Bronchial epithelial cell (primary cell): ENCODE measurements around the gene MBLAC1. TPM values are rescaled to one million over a fixed set of nuclear protein-coding genes. Genes with fewer than 3 reads are reported as not detected.

ENCODE experiments used
- DNase-seq: peaks from one replicate; pipeline ENCODE4 v3.0.0-alpha.2; 2010; ENCODE audit warnings: low read depth
- FAIRE-seq: peaks from 2 replicates; lab custom pipeline; 2011; peaks lifted over from hg19 to GRCh38; lab: Jason Lieb, UNC
- H3K27me3 ChIP-seq: 2 replicates; pipeline ENCODE4 v1.5.1; 2011; ENCODE audit warnings: low read length; ENCODE audit not compliant: control insufficient read depth, insufficient read depth
- H3K36me3 ChIP-seq: 2 replicates; pipeline ENCODE4 v1.5.1; 2011; ENCODE audit warnings: low read length; ENCODE audit not compliant: control insufficient read depth, insufficient read depth
- H3K4me3 ChIP-seq: 2 replicates; pipeline ENCODE4 v1.5.1; 2011; ENCODE audit warnings: mild to moderate bottlenecking, low read depth, low read length, control low read depth
- CTCF ChIP-seq: IDR thresholded peaks from 2 replicates; pipeline ENCODE4 v1.5.1; 2011; ENCODE audit warnings: mild to moderate bottlenecking, moderate library complexity, low read length, control low read depth, inconsistent platforms; ENCODE audit not compliant: insufficient read depth, severe bottlenecking
- total RNA-seq: library from RNA; depleted of rRNA; stranded (reverse); fragments of >200 nt; gene quantifications from 2 replicates; pipeline ENCODE4 v1.2.1, GENCODE V29; 2014

The MBLAC1 gene
- total RNA-seq, 1 donor from 2014 or later = 1.6 TPM

GRCh38 chr7:100156331-100157068 is 29.7 kb downstream of the MBLAC1 start:
- DNase-seq (no peak), FAIRE-seq (no peak)
- Histone ChIP-seq H3K36me3 (peaks cover 27% of the 10 kb centered on the region), H3K27me3 (no peaks in the 10 kb centered on the region), H3K4me3 (no peak overlapping the region)
- no peak for TF ChIP-seq CTCF

- Histone ChIP-seq H3K36me3 (peaks cover 25% of the 10 kb centered on the region), H3K27me3 (no peaks in the 10 kb centered on the region), H3K4me3 (no peak overlapping the region)
- TF ChIP-seq CTCF = no peak
- FAIRE-seq (no peak), DNase-seq (no peak)
Observed at GRCh38 chr7:100157069-100157333, 30.2 kb downstream of the MBLAC1 start.

GRCh38 chr7:100157334-100158228 is 30.8 kb downstream of the MBLAC1 start:
- no peaks in the 10 kb centered on the region for H3K27me3 ChIP-seq
- peak; percentile 78 for DNase-seq
- TF ChIP-seq CTCF = peak; percentile 37
- peaks cover 22% of the 10 kb centered on the region for H3K36me3 ChIP-seq
- H3K4me3 ChIP-seq = peak overlapping the region; percentile 78
- no peak for FAIRE-seq

GRCh38 chr7:100158229-100159098 is 31.7 kb downstream of the MBLAC1 start, which contains the start of gene TRAPPC14:
TSS of gene TRAPPC14 (minus strand) at chr7:100158723. CDS start at chr7:100158499, 224 bp downstream.
- Histone ChIP-seq H3K27me3 (no peaks in the 10 kb centered on the region), H3K36me3 (peaks cover 20% of the 10 kb centered on the region), H3K4me3 (peak within 1 kb of the TSS; percentile 78)
- TF ChIP-seq CTCF = no peak
- no peak for FAIRE-seq
- DNase-seq = peak; percentile 60

GRCh38 chr7:100159099-100159623 is 32.4 kb downstream of the MBLAC1 start:
- H3K4me3 ChIP-seq = peak overlapping the region; percentile 78
- FAIRE-seq = no peak
- H3K36me3 ChIP-seq = peaks cover 17% of the 10 kb centered on the region
- no peak for TF ChIP-seq CTCF
- no peaks in the 10 kb centered on the region for H3K27me3 ChIP-seq
- DNase-seq = no peak
